Breast epithelium (tissue), 3 donors: ENCODE measurements around the gene LMO1.

Experiments
- POLR2A ChIP-seq: fragments of 450-650 bp; IDR thresholded peaks from one replicate; pipeline ENCODE4 v1.6.1; 2016; ENCODE audit warnings: antibody characterized with exemption, mild to moderate bottlenecking, moderate library complexity
- TF ChIP-seq, protein P1 (sequence below), 3 donors: fragments of 450-650 bp; IDR thresholded peaks; one replicate each; pipeline ENCODE4 v1.5.1; 2016 to 2017; ENCODE audit warnings: antibody characterized with exemption in 3 of 3, mild to moderate bottlenecking in 3 of 3, moderate library complexity in 3 of 3

DNA sequence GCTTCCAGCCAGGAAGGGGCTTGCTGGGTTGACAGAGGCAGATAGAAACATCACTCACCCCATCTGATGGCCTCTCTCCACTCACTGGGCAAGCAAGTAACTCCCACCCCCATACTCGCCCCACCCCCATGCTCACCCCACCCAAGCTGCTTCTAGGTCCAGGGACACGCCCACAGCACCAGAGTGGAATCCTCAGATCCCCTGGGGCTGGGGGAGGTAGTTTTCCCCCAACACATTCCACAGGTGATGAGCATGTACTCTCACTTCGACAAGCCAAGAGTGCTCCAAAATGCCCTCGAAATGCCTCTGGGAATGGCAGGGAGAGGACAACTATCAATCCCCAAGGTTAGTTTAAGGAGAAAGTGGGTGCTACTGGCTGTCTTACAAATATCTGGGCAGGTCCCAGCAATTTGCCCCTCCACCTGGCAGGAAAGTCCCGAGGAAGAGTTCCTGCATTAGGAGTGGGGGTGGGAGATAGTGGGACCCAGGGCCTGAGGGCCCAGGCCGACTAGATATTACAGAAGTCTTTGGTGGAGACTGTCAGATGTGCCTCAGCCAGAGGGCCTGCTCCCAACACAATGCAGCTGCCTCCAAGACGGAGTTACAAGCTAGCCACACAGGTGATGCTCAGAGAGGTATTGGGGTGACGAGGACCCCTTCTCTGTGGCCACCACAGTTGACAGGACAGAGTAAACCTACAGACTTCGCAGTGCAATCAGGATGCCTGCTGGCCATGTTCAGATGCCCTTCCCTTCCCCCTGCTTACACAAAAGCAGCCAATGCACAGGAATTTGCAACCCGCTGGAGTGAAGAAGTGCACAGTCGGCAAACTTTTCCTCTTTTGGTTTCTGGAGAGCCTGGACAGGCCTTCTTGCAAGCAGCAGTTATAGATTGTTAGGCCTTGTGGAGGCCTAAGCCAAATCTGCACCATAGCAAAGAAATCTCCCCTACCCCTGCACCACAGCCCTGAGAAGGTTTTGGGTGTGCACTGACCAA, 2.9 kb upstream of the LMO1 start:
- TF ChIP-seq, protein P1, sequence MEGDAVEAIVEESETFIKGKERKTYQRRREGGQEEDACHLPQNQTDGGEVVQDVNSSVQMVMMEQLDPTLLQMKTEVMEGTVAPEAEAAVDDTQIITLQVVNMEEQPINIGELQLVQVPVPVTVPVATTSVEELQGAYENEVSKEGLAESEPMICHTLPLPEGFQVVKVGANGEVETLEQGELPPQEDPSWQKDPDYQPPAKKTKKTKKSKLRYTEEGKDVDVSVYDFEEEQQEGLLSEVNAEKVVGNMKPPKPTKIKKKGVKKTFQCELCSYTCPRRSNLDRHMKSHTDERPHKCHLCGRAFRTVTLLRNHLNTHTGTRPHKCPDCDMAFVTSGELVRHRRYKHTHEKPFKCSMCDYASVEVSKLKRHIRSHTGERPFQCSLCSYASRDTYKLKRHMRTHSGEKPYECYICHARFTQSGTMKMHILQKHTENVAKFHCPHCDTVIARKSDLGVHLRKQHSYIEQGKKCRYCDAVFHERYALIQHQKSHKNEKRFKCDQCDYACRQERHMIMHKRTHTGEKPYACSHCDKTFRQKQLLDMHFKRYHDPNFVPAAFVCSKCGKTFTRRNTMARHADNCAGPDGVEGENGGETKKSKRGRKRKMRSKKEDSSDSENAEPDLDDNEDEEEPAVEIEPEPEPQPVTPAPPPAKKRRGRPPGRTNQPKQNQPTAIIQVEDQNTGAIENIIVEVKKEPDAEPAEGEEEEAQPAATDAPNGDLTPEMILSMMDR (IDR thresholded peaks at IDR 0.05) = no peak
- TF ChIP-seq POLR2A = no peak
